Calu3 (cell line): Measurements from ENCODE around the gene FCN2. TPM values are rescaled to one million over a fixed set of nuclear protein-coding genes. Genes with fewer than 3 reads are reported as not detected.

Experiments used
- BruUV-seq: library from RNA; stranded (reverse); fragments of 400-500 nt; replicated peaks from 2 replicates; lab custom pipeline; 2021; lab: Mats Ljungman, UMichigan
- CTCF ChIA-PET: fragments of 300-600 bp; sonication (Branson Sonifier 250); formaldehyde crosslinking; loops from one replicate; lab custom pipeline; 2022; ENCODE audit warnings: antibody characterized with exemption; lab: Charles Lee
- DNase-seq: peaks from one replicate; pipeline ENCODE4 v3.0.0; 2022
- H3K27ac Mint-ChIP-seq: one replicate; pipeline ENCODE4 v1.8.0; 2022; ENCODE audit warnings: mixed read lengths; ENCODE audit not compliant: unreplicated experiment
- H3K27me3 Mint-ChIP-seq: one replicate; pipeline ENCODE4 v1.8.0; 2022; ENCODE audit warnings: mixed read lengths; ENCODE audit not compliant: unreplicated experiment
- H3K36me3 Mint-ChIP-seq: one replicate; pipeline ENCODE4 v1.8.0; 2022; ENCODE audit warnings: mild to moderate bottlenecking, moderate library complexity, mixed read lengths; ENCODE audit not compliant: insufficient read depth, unreplicated experiment
- H3K4me1 Mint-ChIP-seq: one replicate; pipeline ENCODE4 v1.8.0; 2022; ENCODE audit warnings: mild to moderate bottlenecking, low read depth, mixed read lengths; ENCODE audit not compliant: unreplicated experiment
- H3K4me3 Mint-ChIP-seq: one replicate; pipeline ENCODE4 v1.8.0; 2022; ENCODE audit warnings: mild to moderate bottlenecking, low read depth, moderate library complexity, mixed read lengths; ENCODE audit not compliant: unreplicated experiment
- H3K9me3 Mint-ChIP-seq: one replicate; pipeline ENCODE4 v1.8.0; 2022; ENCODE audit warnings: low read depth, mixed read lengths; ENCODE audit not compliant: unreplicated experiment
- CTCF ChIP-seq: fragments of 200-600 bp; IDR thresholded peaks from one replicate; pipeline ENCODE4 v1.8.0; 2022; ENCODE audit warnings: antibody characterized with exemption; ENCODE audit not compliant: unreplicated experiment
- intact Hi-C: fragments of 100-400 bp; cut with micrococcal nuclease; formaldehyde crosslinking; loops from one replicate; pipeline ENCODE4 v1.10.0; 2022; ENCODE audit not compliant: unreplicated experiment
- total RNA-seq: library from RNA; stranded (reverse); gene quantifications from 2 replicates; pipeline ENCODE4 v1.2.3, GENCODE V29; 2022

Gene FCN2
- total RNA-seq, 1 experiment from 2014 or later: not detected

DNA sequence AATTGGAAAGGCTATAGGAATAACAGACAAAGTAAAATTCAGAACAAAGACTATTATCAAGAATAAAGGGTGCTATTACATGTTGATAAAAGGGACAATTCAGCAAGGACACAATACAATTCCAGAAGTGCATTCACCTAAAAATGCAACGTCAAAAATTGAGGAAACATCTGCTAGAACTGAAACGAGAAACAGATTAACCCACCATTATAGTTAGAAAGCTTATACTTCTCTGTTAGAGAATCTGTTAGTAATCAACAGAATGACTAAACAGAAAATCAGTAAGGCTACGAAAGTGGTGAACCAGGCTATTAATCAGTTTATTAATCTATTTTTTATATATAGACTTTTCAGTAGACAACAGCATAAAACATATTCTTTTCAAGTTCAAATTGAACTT is 22.3 kb downstream of the FCN2 start:
- no peaks in the 10 kb centered on the region for H3K27me3 Mint-ChIP-seq
- H3K36me3 Mint-ChIP-seq: no peaks in the 10 kb centered on the region
- no TSS peak for BruUV-seq
- no peak for TF ChIP-seq CTCF
- intact Hi-C loops: no loop called here
- H3K4me3 Mint-ChIP-seq: no peak overlapping the region
- CTCF ChIA-PET: no interaction called here
- H3K4me1 Mint-ChIP-seq: no peaks in the 10 kb centered on the region
- peaks cover 4% of the 10 kb centered on the region for H3K9me3 Mint-ChIP-seq
- DNase-seq: no peak
- H3K27ac Mint-ChIP-seq: no peak overlapping the region

DNA sequence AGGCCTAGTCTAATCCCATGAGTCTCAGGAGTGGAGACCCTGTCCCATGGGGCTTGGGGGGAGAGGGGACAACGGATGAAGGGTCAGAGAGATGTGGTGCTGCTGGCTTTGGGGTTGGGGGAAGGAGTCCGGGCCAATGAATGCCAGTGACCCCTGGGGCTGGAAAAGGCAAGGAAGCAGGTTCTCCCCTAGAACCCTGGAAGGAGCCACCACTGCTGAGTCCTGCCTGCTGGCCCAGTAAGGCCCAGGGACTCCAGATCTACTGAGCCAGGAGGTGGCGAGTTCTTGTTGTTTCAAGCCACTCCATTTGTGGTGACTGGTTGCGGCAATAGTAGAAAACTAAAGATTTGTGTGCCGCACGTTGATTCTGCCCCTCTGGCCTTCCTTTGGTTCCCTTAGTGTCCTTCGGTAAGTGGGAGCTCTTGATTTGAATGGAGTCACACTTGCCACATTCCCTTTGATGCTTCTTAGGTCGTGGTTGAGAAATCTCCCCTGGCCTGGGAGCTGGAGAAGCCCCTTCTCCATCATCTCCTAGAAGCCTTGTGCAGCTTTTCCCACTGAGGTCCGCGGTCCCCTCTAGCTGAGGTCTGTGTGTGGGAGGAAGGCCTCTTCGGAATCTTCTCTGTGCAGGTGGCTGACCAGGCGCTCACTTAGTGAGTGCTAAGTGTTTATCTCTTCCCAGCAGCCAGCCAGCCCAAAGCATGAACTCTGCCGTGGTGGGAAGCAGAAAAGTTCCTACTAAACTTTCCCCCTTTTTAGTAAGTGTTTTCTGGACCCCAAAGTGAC is 28.1 kb downstream of the FCN2 start:
- CTCF ChIA-PET: no interaction called here
- no TSS peak for BruUV-seq
- no peaks in the 10 kb centered on the region for H3K36me3 Mint-ChIP-seq
- intact Hi-C loops: no loop called here
- no peak for TF ChIP-seq CTCF
- no peaks in the 10 kb centered on the region for H3K9me3 Mint-ChIP-seq
- no peak overlapping the region for H3K4me3 Mint-ChIP-seq
- H3K4me1 Mint-ChIP-seq: no peaks in the 10 kb centered on the region
- no peaks in the 10 kb centered on the region for H3K27me3 Mint-ChIP-seq
- H3K27ac Mint-ChIP-seq: no peak overlapping the region
- DNase-seq: no peak

GRCh38 chr9:134909511-134910481 is 29.2 kb downstream of the FCN2 start:
- DNase-seq: no peak
- intact Hi-C loops: no loop called here
- Mint-ChIP-seq H3K27me3 (no peaks in the 10 kb centered on the region), H3K9me3 (peaks cover 2% of the 10 kb centered on the region), H3K4me3 (no peak overlapping the region), H3K4me1 (no peaks in the 10 kb centered on the region), H3K36me3 (no peaks in the 10 kb centered on the region), H3K27ac (no peak overlapping the region)
- no TSS peak for BruUV-seq
- no peak for TF ChIP-seq CTCF
- CTCF ChIA-PET: no interaction called here

DNA sequence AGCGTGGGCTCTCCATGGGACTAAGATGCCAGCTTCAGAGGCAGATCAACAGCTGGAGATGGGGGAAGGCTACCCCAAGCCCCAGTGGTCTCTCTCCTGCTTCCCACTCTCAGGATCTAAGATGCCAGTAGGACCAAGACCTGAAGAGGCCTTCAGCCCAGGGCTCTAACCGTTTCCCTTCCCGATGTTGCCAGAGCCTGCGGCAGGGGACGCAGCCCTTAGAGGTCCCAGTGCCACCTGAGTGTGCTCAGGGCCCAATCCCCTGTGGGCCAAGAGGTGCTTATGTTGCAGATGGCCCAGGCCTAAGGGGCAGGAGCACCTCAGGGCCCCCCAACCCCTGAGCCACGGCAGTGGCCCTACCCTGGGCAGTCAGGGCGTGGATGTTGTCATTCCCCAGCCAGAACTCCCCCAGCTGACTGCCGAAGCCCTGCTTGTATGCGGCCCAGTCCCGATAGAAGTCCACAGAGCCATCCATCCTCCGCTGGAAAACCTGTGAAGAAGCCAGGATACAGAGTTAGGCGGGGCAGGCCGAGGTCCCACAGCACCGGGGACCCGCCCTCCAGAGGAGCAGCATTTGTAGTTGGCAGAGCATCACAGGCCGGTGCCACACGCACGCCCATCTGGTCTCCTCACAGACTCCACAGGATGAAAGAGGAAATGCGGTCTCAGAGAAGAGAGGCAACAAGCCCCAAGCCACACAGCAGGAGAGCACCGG is 31.7 kb downstream of the FCN2 start:
- intact Hi-C loops: no loop called here
- Mint-ChIP-seq H3K4me3 (no peak overlapping the region), H3K36me3 (no peaks in the 10 kb centered on the region), H3K27me3 (no peaks in the 10 kb centered on the region), H3K4me1 (no peaks in the 10 kb centered on the region), H3K27ac (no peak overlapping the region), H3K9me3 (peaks cover 2% of the 10 kb centered on the region)
- no peak for TF ChIP-seq CTCF
- CTCF ChIA-PET: no interaction called here
- no TSS peak for BruUV-seq
- no peak for DNase-seq
